HUES48 (cell line): ENCODE data around the gene AACS.

Source experiments
- H3K27ac ChIP-seq: one replicate; pipeline ENCODE4 v1.7.0; 2013; ENCODE audit warnings: low read depth, low read length, inconsistent platforms
- H3K27me3 ChIP-seq: 2 replicates; pipeline ENCODE4 v1.6.1; 2013; ENCODE audit warnings: mild to moderate bottlenecking, low read length; ENCODE audit not compliant: control insufficient read depth, insufficient read depth
- H3K36me3 ChIP-seq: 2 replicates; pipeline ENCODE4 v1.6.1; 2013; ENCODE audit warnings: low read length; ENCODE audit not compliant: control insufficient read depth, insufficient read depth
- H3K4me1 ChIP-seq: 2 replicates; pipeline ENCODE4 v1.6.1; 2013; ENCODE audit warnings: mild to moderate bottlenecking, low read length; ENCODE audit not compliant: control insufficient read depth, insufficient read depth
- H3K4me3 ChIP-seq: 2 replicates; pipeline ENCODE4 v1.5.1; 2013; ENCODE audit warnings: mild to moderate bottlenecking, low read depth, low read length
- H3K9ac ChIP-seq: 2 replicates; pipeline ENCODE4 v1.6.1; 2013; ENCODE audit warnings: mild to moderate bottlenecking, low read depth, low read length, moderate library complexity
- H3K9me3 ChIP-seq: 2 replicates; pipeline ENCODE4 v1.6.1; 2013; ENCODE audit warnings: low read length; ENCODE audit not compliant: control insufficient read depth, insufficient read depth

Gene AACS

DNA sequence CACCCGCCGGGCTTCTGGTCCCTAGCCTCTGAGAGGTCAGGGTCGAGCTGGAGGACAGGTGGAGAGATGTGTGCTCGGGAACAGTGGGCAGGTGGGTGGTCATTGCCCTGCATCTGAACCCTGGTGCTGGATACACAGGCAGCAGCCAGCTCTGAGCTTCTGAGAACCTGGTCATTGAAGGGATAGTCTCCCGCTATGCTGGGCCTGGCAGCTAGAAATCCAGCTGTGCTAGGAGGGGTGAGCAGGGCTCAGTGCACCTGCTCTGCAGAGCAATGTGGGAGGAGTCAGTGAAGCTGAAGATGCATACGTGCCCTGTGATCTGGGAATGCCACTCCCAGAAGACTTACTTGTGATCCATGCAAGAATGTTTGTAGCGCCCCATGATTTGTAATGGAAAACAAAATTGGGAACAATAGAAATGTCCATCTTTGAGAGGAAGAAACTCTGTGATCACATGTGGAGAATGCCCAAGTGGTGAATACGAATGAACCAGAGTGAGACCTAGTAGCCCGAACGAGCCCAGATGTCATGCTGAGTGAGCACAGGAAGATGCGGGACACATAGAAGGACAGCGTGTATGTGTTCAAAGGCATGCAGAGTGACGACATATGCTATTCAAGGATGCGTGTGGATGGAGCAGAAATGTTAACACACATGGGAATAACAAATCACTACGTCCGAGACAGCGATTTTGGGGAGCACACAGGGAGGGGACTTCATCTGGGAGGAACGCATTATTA lies 63.4 kb downstream of the AACS start:
- Histone ChIP-seq H3K4me1 (no peaks in the 10 kb centered on the region), H3K4me3 (no peak overlapping the region), H3K9me3 (no peaks in the 10 kb centered on the region), H3K36me3 (peaks cover 55% of the 10 kb centered on the region), H3K27me3 (no peaks in the 10 kb centered on the region), H3K27ac (no peak overlapping the region), H3K9ac (no peak overlapping the region)

DNA sequence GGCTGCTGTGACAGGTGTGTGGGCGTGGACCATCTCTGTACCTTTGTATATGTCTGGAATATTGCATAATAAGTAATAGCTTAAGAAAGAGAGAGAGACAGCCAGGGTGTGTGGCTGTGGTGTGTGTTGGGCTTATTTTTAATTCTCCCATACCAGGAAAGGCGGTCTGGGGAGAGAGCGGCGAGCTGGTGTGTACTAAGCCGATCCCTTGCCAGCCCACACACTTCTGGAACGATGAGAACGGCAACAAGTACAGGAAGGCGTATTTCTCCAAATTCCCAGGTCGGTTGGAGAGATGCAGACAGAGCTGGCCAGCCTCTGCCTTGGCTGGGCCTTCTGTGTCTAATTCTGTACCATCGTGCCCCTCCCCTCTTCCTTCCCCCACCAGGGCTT lies 63.9 kb downstream of the AACS start:
- H3K27ac ChIP-seq: no peak overlapping the region
- no peaks in the 10 kb centered on the region for H3K9me3 ChIP-seq
- peaks cover 55% of the 10 kb centered on the region for H3K36me3 ChIP-seq
- H3K4me3 ChIP-seq: no peak overlapping the region
- H3K4me1 ChIP-seq: no peaks in the 10 kb centered on the region
- H3K27me3 ChIP-seq: no peaks in the 10 kb centered on the region
- H3K9ac ChIP-seq: no peak overlapping the region

DNA sequence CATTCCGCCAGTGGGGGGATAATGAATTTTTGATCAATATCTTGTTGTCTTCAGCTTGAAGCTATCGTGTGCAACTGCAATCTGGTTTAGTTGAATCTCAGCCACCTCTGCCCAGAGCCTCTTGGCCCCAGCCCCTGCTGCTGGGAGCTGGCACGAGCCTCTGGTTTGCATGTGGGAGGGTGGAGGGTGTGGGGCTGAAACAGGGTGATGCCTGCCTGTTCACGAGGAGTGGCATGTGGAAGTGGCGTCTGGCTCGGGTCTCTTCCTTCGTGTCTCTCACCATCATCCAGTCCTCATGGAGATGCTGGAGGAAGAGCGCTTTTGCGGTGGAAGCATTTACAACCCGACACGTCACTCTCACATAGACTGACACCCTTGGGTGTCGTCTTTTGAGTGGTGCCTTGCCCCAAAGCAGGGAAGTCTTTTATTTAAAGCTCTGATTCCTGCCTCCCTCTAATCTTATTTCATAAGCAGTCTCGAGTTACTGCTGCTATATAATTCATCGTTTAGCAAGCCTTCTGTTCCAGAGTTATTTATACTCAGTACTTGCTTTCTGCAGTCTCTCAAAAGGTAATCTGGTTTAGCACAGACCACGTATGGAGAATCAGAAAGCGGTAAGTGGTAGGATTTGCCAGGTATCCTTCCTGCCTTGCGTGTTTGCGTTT lies 64.5 kb downstream of the AACS start:
- H3K27me3 ChIP-seq: no peaks in the 10 kb centered on the region
- no peak overlapping the region for H3K4me3 ChIP-seq
- H3K4me1 ChIP-seq: no peaks in the 10 kb centered on the region
- no peaks in the 10 kb centered on the region for H3K9me3 ChIP-seq
- peaks cover 55% of the 10 kb centered on the region for H3K36me3 ChIP-seq
- H3K9ac ChIP-seq: no peak overlapping the region
- no peak overlapping the region for H3K27ac ChIP-seq

DNA sequence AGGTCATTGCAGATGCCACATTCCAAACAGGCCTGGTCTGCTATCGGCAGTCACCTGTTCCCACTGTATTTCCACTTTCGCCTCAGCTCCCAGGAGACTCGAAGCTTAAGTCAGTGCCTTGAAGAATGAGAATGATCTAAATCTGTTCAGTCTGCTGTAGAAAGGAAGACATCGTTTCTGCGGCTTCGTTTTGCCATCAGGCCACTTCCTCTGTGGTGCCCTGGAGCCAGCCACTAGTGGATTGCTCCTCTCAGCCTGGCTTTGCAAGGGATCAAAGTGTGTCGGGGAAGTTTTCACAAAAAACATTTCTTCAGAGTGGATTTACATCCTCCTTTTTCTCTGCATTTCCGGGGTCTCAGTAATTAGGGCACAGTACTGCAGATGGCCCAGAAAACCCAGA lies 66.7 kb downstream of the AACS start:
- no peaks in the 10 kb centered on the region for H3K4me1 ChIP-seq
- H3K36me3 ChIP-seq: peaks cover 62% of the 10 kb centered on the region
- H3K9ac ChIP-seq: no peak overlapping the region

DNA sequence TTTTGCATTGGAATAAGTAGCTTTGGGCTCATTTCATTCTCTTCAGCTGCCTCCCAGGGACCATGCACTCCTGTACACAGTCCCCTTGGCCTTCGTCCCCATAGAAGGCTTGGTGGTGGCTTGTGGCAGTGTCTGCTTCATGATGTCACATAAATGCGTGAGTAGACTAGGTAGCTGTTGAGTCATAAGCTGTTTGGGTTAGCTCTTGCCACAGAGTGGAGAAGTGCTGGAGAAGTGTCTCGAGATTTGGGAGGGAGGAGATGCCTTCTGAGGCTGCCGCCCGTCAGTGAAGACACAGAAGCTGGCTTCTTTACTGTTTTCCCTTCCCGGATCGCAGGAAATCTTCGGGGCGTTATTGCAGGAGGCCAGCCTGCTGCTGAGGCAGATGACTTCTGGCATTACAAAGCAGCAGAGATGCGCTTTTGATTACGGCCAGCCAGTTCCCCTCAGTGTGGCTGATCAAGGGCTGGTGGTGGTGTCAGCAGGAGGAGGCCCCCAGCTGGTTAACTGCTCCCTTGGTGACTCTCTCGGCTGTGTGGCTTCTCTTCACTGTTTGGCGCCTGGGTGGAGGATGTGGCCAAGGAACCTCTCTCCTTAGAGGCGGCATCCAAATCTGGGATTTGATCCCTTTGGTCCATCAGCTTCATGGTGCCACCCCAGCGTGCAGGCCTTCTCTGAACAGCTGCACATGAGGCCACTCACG lies 67.6 kb downstream of the AACS start:
- no peaks in the 10 kb centered on the region for H3K27me3 ChIP-seq
- no peaks in the 10 kb centered on the region for H3K9me3 ChIP-seq
- H3K9ac ChIP-seq: no peak overlapping the region
- no peak overlapping the region for H3K27ac ChIP-seq
- H3K36me3 ChIP-seq: peaks cover 65% of the 10 kb centered on the region
- no peak overlapping the region for H3K4me3 ChIP-seq
- no peaks in the 10 kb centered on the region for H3K4me1 ChIP-seq

More for the DNA sequence above, 66.7 kb downstream of the AACS start:
- no peak overlapping the region for H3K27ac ChIP-seq
- no peaks in the 10 kb centered on the region for H3K27me3 ChIP-seq
- no peaks in the 10 kb centered on the region for H3K9me3 ChIP-seq
- H3K4me3 ChIP-seq: no peak overlapping the region

DNA sequence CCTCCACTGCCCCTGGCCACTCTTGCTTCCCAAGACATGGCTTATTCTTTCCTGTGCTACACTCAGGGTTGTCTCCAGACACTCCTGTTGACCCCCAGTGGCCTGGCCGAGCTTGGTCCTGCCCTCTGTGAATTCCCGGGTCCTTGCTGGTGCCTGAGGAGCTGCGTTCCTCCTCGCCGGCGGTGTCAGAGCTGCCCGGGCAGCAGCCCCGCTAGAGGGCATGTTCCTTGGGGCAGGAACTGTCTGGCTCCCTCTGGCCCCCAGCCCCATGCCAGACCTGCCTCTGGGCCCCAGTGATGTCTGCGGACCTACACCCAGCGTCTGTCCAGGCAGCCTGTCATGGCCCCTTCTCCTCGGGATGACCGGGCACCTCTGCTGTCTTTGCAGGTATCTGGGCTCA lies 68.4 kb downstream of the AACS start:
- Histone ChIP-seq H3K9me3 (no peaks in the 10 kb centered on the region), H3K36me3 (peaks cover 62% of the 10 kb centered on the region), H3K27ac (no peak overlapping the region), H3K9ac (no peak overlapping the region), H3K4me3 (no peak overlapping the region), H3K27me3 (no peaks in the 10 kb centered on the region), H3K4me1 (no peaks in the 10 kb centered on the region)

DNA sequence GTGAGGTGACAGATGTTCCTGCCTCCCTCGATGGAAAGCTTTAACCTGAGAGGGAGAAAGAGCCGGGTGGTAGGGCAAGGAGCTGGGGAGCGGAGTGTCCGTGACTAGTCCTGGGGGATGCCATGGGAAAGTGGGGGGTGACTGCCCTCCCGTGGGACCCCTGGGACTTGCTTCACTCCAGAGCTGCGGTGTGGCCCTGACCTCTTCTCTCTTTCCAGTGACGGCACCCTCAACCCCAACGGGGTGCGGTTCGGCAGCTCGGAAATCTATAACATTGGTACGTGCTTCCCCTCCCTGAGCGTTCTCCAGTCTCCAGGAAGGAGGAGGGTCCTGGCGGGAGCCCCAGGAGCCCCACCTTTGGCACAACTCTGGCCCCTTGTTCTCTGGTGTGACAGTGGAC lies 69.3 kb downstream of the AACS start:
- H3K4me1 ChIP-seq: no peaks in the 10 kb centered on the region
- H3K27ac ChIP-seq: no peak overlapping the region
- H3K9ac ChIP-seq: no peak overlapping the region
- no peak overlapping the region for H3K4me3 ChIP-seq
- no peaks in the 10 kb centered on the region for H3K27me3 ChIP-seq
- no peaks in the 10 kb centered on the region for H3K9me3 ChIP-seq
- H3K36me3 ChIP-seq: peaks cover 54% of the 10 kb centered on the region

DNA sequence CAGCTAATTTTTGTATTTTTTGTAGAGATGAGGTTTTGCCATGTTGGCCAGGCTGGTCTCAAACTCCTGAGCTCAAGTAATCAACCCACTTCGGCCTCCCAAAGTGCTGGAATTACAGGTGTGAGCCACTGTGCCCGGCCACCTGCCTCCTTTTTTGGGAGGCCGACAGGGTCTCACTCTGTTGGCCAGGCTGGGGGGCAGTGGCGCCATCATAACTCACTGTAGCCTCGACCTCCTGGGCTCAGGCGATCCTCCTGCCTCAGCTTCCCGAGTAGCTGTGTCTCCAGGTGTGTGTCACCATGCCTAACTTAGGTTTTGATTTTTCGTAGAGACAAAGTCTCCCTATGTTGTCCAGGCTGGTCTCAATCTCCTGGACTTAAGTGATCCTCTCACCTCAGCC lies 70.7 kb downstream of the AACS start:
- Histone ChIP-seq H3K27ac (no peak overlapping the region), H3K4me1 (no peaks in the 10 kb centered on the region), H3K9me3 (no peaks in the 10 kb centered on the region), H3K27me3 (no peaks in the 10 kb centered on the region), H3K9ac (no peak overlapping the region), H3K36me3 (peaks cover 46% of the 10 kb centered on the region), H3K4me3 (no peak overlapping the region)

DNA sequence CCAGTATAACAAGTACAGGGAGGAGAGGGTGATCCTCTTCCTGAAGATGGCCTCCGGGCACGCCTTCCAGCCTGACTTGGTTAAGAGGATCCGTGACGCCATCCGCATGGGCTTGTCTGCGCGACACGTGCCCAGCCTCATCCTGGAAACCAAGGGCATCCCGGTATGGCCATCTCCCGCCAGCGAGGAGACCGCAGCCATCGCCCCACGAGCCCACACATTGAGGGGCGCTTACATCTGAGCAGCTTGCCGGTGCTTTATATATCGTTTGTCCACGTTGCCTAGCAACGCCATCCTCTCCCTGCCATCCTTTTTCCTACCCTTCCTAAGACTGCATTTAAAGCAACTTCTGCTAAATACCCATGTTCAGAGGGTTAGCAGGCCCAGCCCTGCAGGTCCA lies 71.5 kb downstream of the AACS start:
- no peak overlapping the region for H3K4me3 ChIP-seq
- H3K27me3 ChIP-seq: no peaks in the 10 kb centered on the region
- no peaks in the 10 kb centered on the region for H3K4me1 ChIP-seq
- H3K27ac ChIP-seq: no peak overlapping the region
- H3K9ac ChIP-seq: no peak overlapping the region
- H3K36me3 ChIP-seq: peaks cover 46% of the 10 kb centered on the region
- no peaks in the 10 kb centered on the region for H3K9me3 ChIP-seq

DNA sequence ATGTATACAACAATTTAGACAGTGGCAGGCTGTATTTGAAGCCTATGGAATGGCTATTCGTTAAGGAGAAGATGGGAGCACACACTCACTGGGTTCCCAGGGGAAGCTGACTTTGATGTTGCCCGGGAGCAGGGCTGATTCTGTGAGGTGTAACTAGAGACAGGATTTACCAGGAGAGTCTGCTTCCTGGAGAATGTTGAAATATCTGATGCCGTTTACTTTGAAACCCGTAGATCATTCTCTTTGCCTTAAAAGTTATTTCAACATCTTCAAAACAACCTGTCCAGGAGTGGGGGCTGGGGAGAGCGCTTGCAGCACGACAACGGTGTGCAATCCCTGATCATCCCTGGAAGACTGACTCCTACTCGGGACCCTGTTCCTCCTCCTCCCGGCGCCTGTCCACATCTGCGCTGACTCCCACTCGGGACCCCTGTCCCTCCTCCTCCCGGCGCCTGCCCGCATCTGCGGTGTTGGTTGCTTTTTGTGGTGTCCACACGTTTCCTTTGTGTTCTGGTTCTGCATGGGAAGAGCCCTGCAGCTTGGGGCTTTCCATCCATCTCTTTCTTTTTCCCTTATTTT lies 72.6 kb downstream of the AACS start:
- peaks cover 42% of the 10 kb centered on the region for H3K36me3 ChIP-seq
- H3K4me3 ChIP-seq: no peak overlapping the region
- H3K4me1 ChIP-seq: no peaks in the 10 kb centered on the region
- no peaks in the 10 kb centered on the region for H3K9me3 ChIP-seq
- no peaks in the 10 kb centered on the region for H3K27me3 ChIP-seq
- H3K9ac ChIP-seq: no peak overlapping the region
- no peak overlapping the region for H3K27ac ChIP-seq
